ENCODE results near the gene CAMTA1.

GRCh38 chr1:7476402-7476801, 691.1 kb downstream of the CAMTA1 start:
- TF ChIP-seq POLR2AphosphoS5 (IDR thresholded peaks at IDR 0.05; ENCODE audit: insufficient read depth in 1 of 2, low read depth in 1 of 2), result no peak
- TF ChIP-seq, protein P1, sequence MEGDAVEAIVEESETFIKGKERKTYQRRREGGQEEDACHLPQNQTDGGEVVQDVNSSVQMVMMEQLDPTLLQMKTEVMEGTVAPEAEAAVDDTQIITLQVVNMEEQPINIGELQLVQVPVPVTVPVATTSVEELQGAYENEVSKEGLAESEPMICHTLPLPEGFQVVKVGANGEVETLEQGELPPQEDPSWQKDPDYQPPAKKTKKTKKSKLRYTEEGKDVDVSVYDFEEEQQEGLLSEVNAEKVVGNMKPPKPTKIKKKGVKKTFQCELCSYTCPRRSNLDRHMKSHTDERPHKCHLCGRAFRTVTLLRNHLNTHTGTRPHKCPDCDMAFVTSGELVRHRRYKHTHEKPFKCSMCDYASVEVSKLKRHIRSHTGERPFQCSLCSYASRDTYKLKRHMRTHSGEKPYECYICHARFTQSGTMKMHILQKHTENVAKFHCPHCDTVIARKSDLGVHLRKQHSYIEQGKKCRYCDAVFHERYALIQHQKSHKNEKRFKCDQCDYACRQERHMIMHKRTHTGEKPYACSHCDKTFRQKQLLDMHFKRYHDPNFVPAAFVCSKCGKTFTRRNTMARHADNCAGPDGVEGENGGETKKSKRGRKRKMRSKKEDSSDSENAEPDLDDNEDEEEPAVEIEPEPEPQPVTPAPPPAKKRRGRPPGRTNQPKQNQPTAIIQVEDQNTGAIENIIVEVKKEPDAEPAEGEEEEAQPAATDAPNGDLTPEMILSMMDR (IDR thresholded peaks at IDR 0.05), result no peak
- no peak for TF ChIP-seq POLR2A (IDR thresholded peaks at IDR 0.05)
